Measurements from ENCODE around the gene TPX2.

Gene TPX2
- total RNA-seq = 1.1 to 3.6 reads per million in 2 experiments

GRCh38 chr20:31738729-31739549 lies at the start of gene TPX2:
TSS of gene TPX2 (plus strand) at chr20:31739290. CDS start at chr20:31757477, 18,187 bp downstream.
- peak; percentile 67 for DNase-seq (ENCODE audit: low read depth)

DNA sequence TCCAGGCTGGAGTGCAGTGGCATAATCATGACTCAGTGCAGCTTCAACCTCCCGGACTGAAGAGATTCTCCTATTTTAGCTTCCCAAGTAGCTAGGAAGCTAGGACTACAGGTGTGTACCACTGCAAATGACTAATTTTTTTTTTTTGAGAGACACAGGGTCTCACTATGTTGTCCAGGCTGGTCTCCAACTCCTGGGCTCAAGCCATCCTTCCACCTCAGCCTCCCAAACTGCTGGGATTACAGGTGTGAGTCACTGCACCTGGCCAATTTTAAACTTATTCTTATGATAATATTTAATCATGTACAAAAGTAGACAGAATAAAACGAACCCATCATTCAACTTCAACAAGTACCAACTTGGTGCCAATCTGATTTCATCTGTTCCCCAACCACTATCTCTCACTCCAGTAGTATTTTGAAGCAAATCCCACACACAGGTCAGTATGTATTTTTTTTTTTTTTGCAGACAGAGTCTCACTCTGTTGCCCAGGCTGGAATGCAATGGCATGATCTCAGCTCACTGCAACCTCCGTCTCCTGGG lies 48.9 kb upstream of the TPX2 start:
- DNase-seq (ENCODE audit: low read depth) = no peak

DNA sequence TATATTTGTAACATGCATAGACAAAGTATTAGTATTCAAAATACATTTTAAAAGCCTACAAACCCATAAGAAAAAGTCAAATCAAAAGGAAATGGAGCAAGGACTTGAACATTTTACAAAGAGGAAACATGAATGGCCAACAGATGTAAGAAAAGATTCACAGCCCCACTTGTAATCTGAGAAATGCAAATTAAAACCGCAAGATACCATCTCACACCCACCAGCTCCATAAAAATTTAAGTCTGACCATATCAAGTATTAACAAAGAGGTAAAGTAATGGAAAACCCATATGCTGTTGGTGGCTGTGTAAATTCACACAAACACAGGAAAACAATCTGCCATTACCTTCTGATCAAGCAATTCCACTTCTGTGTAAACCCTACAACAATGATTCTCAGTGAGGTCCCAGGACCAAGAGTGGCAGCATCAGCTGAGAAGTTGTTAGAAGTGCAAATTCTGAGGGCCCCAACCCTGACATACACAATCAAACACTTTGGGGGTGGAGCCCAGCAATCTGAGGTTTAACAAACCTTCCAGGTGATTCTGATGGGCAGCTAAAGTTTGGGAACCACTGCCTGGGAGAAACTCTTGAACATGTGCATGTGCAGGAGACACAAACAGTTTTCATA lies 47.3 kb upstream of the TPX2 start:
- no peak for DNase-seq (ENCODE audit: low read depth)

DNA sequence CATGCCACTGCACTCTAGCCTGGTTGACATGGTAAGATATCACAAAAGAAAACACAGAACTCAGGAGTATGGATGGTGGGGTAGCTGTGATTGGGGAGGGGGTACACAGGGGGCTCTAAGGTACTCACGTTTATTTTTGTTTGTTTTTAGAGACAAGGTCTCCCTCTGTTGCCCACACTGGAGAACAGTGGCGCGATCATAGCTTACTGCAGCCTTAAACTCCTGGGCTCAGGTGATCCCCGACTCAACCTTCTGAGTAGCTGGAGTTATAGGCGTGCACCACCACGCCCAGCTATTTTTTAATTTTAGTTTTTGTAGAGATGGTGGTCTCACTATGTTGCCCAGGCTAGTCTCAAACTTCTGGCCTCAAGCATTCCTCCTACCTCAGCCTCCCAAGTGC lies 45.7 kb upstream of the TPX2 start:
- DNase-seq (ENCODE audit: low read depth) = no peak

GRCh38 chr20:31693987-31694661 lies 45.0 kb upstream of the TPX2 start:
- DNase-seq (ENCODE audit: low read depth) = no peak

DNA sequence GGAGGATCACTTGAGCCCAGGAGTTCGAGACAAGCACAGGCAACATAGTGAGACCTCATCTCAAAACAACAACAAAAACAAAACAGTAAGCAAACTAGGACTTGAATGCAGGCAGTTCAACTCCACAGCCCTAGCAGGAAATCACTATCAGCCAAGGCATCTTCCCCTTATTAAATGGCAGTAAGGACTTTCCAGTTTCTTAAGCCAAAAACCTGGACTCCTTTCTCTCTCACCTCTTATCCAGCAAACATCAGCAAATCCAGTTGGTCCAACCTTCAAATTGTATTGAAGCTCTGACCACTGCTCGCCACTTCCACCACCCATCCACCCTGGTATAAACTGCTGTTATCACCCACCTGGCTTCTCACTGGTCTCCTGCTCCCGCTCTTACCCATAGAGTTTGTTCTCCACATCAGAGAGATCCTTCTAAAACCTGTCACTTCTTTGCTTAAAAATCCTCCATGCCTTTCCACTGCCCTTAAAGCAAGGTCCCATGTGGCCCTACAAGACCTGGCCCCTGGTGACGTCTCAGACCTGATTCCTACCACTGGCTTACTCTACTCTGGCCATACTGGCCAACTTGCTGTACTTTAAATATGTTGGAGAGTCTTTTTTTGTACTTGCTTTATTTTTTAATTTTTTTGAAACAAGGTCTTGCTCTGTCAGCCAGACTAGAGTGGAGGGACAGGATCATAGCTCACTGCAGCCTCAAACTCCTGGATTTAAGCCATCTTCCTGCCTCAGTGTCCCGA lies 44.1 kb upstream of the TPX2 start:
- DNase-seq (ENCODE audit: low read depth) = no peak

- DNase-seq (ENCODE audit: low read depth) = no peak
Measured at GRCh38 chr20:31695849-31696804, 43.0 kb upstream of the TPX2 start.

DNA sequence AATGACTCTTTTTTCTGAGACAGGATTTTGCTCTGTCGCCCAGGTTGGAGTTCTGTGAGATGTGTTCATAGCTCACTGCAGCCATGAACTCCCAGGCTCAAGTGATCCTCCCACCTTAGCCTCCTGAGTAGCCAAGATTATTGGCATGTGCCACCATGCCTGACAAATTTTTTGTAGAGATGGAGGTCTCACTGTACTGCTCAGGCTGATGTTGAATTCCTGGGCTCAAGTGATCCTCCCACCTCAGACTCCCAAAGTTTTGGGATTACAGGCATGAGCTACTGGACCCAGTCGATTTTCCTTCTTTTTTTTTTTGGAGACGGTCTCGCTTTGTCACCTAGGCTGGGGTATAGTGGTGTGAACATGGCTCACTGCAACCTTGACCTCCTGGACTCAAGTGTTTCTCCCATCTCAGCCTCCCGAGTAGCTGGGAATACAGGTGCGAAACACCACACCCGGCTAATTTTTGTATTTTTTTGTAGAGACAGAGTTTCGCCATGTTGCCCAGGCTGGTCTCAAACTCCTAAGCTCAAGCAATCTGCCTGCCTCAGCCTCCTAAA lies 40.8 kb upstream of the TPX2 start:
- DNase-seq (ENCODE audit: low read depth) = no peak

- DNase-seq (ENCODE audit: low read depth) = no peak
Measured at GRCh38 chr20:31698803-31699718, 40.0 kb upstream of the TPX2 start.

GRCh38 chr20:31699801-31700728 lies 39.0 kb upstream of the TPX2 start:
- DNase-seq (ENCODE audit: low read depth) = no peak

DNA sequence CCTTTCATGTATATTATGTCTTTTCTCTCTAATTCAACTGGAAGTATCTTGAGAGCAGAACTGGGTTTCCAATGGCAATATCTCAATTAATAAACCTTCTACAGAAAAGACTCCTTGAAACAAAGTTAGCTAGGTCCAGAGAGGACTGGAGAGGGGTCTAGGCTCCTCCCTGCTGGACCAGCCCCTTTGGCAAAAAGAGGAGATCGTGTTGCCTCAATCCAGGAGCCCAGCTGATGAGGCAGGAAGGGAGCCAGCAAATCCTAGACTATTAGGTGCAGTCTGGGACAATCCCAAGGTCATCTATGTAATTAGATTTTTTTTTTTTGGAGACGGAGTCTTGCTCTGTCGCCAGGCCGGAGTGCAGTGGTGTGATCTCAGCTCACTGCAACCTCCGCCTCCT lies 38.3 kb upstream of the TPX2 start:
- DNase-seq (ENCODE audit: low read depth) = no peak

- no peak for DNase-seq (ENCODE audit: low read depth)
Measured at GRCh38 chr20:31701591-31701990, 37.5 kb upstream of the TPX2 start.

- no peak for DNase-seq (ENCODE audit: low read depth)
Measured at GRCh38 chr20:31704225-31705119, 34.6 kb upstream of the TPX2 start.

DNA sequence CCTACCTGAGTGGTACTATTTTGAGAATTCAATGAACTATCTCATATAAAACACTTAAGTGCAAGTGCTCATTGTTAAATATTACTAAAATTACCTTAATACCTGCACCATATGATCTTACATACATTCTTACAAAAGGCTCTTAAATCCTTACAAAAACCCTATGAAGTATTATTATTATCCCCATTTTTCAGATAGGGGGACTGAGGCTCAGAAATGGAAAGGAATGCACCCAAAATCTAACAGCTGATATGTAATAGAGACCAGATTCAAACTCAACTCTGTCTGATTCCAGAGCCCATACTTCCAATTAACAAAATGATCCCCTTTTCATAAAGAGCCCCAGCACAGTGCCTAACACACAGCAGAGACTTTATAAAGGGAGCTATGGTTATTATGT lies 33.9 kb upstream of the TPX2 start:
- no peak for DNase-seq (ENCODE audit: low read depth)

DNA sequence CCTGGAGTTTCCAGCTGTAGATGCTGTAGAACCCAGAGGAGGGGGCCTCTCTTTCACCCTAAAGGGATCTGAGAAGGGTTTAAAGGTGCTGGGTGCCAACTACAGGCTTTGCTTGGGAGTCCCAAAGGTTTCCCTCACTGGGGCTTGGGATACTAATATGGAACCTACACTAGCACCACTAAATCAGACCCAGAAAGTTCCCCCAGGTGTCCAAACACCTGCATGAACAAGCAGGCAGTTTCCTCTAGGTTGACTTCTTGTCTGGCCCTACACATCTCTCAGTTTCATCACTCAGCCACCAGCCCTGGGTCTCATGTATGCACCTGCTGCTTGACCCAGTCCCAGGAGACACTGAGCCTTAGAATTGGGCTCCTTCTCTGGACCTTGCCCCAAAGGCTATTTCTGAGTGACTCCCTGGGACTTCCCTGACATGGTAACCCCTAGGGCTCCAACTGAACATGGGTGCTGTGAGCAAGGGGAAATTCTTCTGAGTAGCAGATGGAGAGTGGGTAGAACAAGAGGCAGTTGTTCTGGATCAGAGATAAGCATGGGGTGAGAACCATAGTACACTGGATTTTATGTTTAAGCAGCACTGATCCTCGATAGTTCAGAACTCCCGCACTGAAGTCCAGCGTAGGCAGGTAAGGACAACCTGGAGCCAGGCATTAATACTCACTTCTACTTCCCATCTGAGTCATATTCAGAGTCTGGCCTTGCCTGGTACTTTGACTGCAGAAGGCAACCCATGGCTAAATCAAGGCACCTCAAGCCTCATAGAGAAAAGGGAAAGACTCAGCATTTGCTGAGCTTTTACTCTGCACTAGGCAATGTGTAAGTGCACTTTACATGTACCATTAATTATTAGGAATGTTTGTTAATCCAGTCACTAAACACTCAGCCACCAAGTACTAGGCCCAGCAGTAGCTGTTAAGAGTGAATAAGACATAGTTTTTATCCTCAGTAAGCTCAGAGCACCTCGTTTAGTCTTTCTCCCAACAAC lies 33.2 kb upstream of the TPX2 start:
- no peak for DNase-seq (ENCODE audit: low read depth)
